Gastroesophageal sphincter (tissue), 4 donors: ENCODE measurements around the gene PRR20G. TPM values are rescaled to one million over a fixed set of nuclear protein-coding genes. Genes with fewer than 3 reads are reported as not detected.

Experiments
- ATAC-seq: fragments of 150-250 bp; one replicate; pipeline ENCODE4 v1.9.1; 2016; ENCODE audit warnings: mild to moderate bottlenecking, moderate library complexity
- H3K27ac ChIP-seq, 4 donors: fragments of 200-600 bp; sonication (generic) in 3 of 4; 1 replicate in 3 of 4; 2 replicates in 1 of 4; pipeline ENCODE4 v1.5.1; 2016 to 2019
- H3K27me3 ChIP-seq: fragments of 200-600 bp; sonication (generic); one replicate; pipeline ENCODE4 v1.5.1; 2019
- H3K36me3 ChIP-seq, 2 donors: fragments of 200-600 bp; sonication (generic); one replicate each; pipeline ENCODE4 v1.5.1; 2019; ENCODE audit warnings: control low read depth in 1 of 2
- H3K4me1 ChIP-seq, 3 donors: fragments of 200-600 bp; sonication (generic); 1 replicate in 2 of 3; 2 replicates in 1 of 3; pipeline ENCODE4 v1.5.1; 2016 to 2019; ENCODE audit warnings: control low read depth in 2 of 3
- H3K4me3 ChIP-seq, 2 donors: fragments of 200-600 bp; sonication (generic); one replicate each; pipeline ENCODE4 v1.5.1; 2019; ENCODE audit warnings: mild to moderate bottlenecking in 1 of 2, moderate library complexity in 1 of 2
- H3K9me3 ChIP-seq, 3 donors: fragments of 200-600 bp; sonication (generic); one replicate each; pipeline ENCODE4 v1.5.1; 2017 to 2019; ENCODE audit warnings: control low read depth in 2 of 3
- EP300 ChIP-seq: sonication (generic); formaldehyde crosslinking; IDR thresholded peaks from one replicate; pipeline ENCODE4 v1.6.1; 2017; ENCODE audit warnings: antibody characterized with exemption, mild to moderate bottlenecking
- POLR2A ChIP-seq, 2 donors: fragments of 450-650 bp; IDR thresholded peaks; one replicate each; pipeline ENCODE4 v1.6.1; 2017; ENCODE audit warnings: antibody characterized with exemption in 2 of 2, mild to moderate bottlenecking in 2 of 2, moderate library complexity in 1 of 2
- POLR2AphosphoS5 ChIP-seq: sonication (generic); formaldehyde crosslinking; IDR thresholded peaks from one replicate; pipeline ENCODE4 v1.6.1; 2017; ENCODE audit warnings: antibody characterized with exemption
- small RNA-seq, 4 donors: library from RNA; depleted of rRNA; stranded (forward); fragments of <200 nt; gene quantifications; one replicate each; pipeline ENCODE3, GENCODE V24; 2016
- total RNA-seq, 4 donors: library from RNA; depleted of rRNA; stranded (reverse); fragments of >200 nt; gene quantifications; one replicate each; pipeline ENCODE4 v1.1.0, GENCODE V29; 2016
- TF ChIP-seq, protein P1 (sequence below), 4 experiments: fragments of 200-600 bp in 2 of 4; fragments of 450-650 bp in 2 of 4; sonication (generic) in 1 of 4; IDR thresholded peaks; one replicate each; pipeline ENCODE4 v1.5.1; 2017 to 2019; ENCODE audit warnings: antibody characterized with exemption in 4 of 4, mild to moderate bottlenecking in 2 of 4, moderate library complexity in 2 of 4

The PRR20G gene
- total RNA-seq, 4 donors from 2014 or later: not detected

DNA sequence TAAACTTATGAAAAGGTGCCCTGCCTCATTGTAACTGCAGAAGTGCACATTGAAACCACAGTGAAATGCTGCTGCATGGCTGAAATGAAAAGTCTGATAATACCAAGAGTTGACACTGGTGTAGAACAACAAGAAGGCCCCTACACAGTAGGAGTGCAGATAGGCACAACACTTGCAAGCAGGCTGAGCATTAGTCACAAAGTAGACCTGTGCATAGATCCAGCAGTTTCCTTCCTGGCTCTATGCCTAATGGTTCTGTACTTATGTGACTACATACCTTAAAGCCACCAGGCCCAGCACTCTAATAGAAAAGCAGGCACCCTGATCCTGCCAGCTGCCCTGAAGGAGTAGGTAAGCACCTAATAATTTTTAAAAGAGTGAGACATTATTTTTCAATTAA, 53.1 kb downstream of the PRR20G start:
- H3K4me1 ChIP-seq: no peaks in the 10 kb centered on the region
- peaks cover 0 to 16% (median 0%) of the 10 kb centered on the region in 3 donors for H3K9me3 ChIP-seq
- no peaks in the 10 kb centered on the region for H3K36me3 ChIP-seq
- TF ChIP-seq, protein P1, sequence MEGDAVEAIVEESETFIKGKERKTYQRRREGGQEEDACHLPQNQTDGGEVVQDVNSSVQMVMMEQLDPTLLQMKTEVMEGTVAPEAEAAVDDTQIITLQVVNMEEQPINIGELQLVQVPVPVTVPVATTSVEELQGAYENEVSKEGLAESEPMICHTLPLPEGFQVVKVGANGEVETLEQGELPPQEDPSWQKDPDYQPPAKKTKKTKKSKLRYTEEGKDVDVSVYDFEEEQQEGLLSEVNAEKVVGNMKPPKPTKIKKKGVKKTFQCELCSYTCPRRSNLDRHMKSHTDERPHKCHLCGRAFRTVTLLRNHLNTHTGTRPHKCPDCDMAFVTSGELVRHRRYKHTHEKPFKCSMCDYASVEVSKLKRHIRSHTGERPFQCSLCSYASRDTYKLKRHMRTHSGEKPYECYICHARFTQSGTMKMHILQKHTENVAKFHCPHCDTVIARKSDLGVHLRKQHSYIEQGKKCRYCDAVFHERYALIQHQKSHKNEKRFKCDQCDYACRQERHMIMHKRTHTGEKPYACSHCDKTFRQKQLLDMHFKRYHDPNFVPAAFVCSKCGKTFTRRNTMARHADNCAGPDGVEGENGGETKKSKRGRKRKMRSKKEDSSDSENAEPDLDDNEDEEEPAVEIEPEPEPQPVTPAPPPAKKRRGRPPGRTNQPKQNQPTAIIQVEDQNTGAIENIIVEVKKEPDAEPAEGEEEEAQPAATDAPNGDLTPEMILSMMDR (IDR thresholded peaks at IDR 0.05): no peak
- TF ChIP-seq POLR2A (IDR thresholded peaks at IDR 0.05) (no peak), EP300 (no peak), POLR2AphosphoS5 (no peak)
- H3K27ac ChIP-seq: no peak overlapping the region
- ATAC-seq: no peak
- peaks cover 42% of the 10 kb centered on the region for H3K27me3 ChIP-seq
- no peak overlapping the region for H3K4me3 ChIP-seq

Small RNA genes within 50 kb of the gene (small RNA-seq; reads per million reads assigned to genes)
- 0 reads per million in 4 donors for gene RNU6-1047P

Other genes starting within 250 kb of the PRR20G start
- gene PRR23E, start 94.9 kb downstream of the PRR20G start, total RNA-seq: not detected